Hematopoietic multipotent progenitor cell treated with erythropoietin and hydrocortisone succinate and interleukin-3 and kit ligand, for 8 days (in vitro differentiated cells): Measurements from ENCODE around the gene SYDE1.
"Not testable (repeated sequence)": the region's sequence is repeated elsewhere in the genome, so short reads cannot be mapped to it uniquely, and the experiment has no call there.

Source experiments
- DNase-seq: peaks from one replicate; pipeline ENCODE4 v3.0.0-alpha.2; 2015

Gene SYDE1, protein sequence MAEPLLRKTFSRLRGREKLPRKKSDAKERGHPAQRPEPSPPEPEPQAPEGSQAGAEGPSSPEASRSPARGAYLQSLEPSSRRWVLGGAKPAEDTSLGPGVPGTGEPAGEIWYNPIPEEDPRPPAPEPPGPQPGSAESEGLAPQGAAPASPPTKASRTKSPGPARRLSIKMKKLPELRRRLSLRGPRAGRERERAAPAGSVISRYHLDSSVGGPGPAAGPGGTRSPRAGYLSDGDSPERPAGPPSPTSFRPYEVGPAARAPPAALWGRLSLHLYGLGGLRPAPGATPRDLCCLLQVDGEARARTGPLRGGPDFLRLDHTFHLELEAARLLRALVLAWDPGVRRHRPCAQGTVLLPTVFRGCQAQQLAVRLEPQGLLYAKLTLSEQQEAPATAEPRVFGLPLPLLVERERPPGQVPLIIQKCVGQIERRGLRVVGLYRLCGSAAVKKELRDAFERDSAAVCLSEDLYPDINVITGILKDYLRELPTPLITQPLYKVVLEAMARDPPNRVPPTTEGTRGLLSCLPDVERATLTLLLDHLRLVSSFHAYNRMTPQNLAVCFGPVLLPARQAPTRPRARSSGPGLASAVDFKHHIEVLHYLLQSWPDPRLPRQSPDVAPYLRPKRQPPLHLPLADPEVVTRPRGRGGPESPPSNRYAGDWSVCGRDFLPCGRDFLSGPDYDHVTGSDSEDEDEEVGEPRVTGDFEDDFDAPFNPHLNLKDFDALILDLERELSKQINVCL

DNA sequence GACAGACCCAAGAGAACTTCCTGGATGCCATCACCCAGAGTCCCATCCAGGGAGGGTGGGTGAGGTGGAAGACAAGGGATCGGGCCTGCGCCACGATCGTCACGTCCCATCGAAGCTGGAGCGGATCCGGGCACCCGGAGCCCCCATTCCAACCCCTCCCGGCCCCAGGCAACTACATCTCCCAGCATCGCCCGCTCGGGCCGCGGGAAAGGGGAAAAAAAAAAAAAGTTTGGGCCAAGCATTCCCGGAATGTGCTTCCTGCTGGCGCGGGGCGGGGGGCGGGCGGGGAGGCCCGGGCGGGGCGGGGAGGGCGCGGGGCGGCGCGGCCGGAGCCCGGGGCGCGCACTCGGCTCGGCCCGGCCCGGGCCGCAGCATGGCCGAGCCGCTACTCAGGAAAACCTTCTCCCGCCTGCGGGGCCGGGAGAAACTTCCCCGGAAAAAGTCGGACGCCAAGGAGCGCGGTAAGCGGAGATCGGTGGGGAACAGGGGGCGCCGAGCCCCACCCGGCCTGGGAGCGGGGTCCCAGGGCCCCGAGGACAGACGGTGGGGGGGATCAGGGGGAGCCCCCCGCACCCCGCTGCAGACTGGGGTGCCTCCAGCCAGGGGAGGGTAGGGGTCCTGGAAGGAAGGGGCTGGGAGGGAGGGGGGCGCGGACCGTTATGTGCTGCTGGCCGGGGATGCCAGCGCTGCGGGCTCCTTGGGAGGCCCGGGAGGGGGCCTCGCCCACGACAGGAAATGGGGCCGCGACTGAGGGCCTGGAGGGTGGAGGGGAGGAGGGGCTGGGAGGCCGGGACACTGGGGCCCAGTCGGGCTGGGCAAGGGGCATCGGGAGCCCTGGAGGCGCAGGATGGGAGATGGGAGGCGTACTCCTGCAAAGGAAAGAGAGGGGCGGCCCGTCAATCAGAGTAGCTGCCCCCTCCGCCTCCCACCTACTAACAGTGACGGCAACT is at the start of gene SYDE1:
Gene SYDE1, plus strand, starts transcription at position 341 of the 950 bp plus-strand sequence. Its CDS starts 33 bp downstream, at position 374.
- no peak for DNase-seq

DNA sequence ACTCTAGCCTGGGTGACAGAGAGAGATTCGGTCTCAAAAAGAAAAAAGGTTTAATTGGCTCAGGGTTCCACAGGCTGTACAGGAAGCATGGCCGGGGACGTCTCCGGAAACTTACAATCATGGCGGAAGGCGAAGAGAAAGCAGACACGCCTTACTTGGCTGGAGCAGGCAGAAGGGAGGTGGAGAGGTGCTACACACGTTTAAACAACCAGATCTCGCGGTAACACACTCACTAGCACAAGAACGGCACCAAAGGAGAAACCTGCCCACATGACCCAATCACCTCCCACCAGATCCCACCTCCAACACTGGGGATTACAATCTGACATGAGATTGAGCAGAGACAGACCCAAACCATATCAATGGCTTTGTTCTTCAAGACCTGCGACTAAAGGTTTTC is 45.2 kb upstream of the SYDE1 start:
- no peak for DNase-seq

- not testable (repeated sequence) for DNase-seq
Observed at GRCh38 chr19:15070386-15070785, 36.8 kb upstream of the SYDE1 start.

GRCh38 chr19:15072930-15073647 is 34.1 kb upstream of the SYDE1 start:
- no peak for DNase-seq

GRCh38 chr19:15074371-15074770 is 32.8 kb upstream of the SYDE1 start:
- no peak for DNase-seq

DNA sequence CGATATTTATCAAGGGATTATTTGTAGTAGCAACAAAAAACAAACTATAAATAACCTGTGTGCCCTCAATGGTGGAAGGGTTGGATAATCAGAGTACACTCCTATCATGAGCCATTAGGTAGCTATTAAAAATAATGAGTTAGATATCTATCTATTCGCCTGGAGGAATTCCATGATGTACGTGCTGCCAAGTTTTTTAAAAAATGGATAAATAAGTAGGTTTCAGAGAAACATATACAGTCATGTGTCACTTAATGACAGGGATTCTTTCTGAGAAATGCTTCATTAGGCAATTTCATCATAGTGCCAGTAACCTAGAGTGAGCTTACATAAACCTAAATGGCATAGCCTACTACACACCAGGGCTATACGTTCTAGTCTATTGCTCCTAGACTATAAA is 31.4 kb upstream of the SYDE1 start:
- DNase-seq = no peak

DNA sequence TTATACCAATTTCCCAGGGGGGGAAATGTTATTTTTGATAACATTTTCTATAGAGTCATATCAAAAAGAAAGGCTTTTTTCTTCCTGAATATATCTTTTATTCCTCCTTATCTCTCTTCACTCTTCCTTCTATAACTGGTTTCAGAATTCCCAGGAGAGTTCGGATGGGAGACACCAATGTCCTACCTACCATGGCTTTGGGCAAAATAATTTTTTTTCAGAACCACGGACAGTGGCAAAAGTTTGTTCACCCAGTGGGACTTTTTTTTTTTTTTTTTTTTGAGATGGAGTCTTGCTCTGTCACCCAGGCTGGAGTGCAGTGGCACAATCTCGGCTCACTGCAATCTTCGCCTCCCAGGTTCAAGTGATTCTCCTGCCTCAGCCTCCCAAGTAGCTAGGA is 27.2 kb upstream of the SYDE1 start:
- DNase-seq = peak; percentile 3

DNA sequence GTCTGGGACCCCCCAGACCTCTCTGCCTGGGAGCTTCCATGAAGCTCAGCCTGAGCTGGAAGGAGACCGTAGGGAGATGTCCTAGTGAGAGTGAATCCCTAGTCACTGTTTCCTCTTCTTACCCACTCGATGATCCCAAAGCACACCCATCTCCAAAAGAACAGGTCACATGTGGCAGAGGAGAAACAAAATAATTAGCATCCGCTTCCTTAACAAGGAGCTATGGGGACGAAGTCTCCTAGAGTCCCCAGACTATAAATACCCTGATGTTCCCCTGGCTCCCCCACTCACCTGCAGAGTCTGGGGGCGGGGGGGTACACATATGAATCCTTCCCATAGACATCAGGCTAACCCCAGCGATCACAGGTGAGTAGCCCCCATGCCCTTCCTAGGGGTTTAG is 25.3 kb upstream of the SYDE1 start, which contains the start of gene OR1I1:
Gene OR1I1, plus strand, starts transcription at position 301 of the 400 bp plus-strand sequence. CDS start 4,855 bp downstream, outside the sequence.
- no peak for DNase-seq

- DNase-seq = no peak
Observed at GRCh38 chr19:15087182-15087581, 20.0 kb upstream of the SYDE1 start.

GRCh38 chr19:15091918-15092753 is 15.1 kb upstream of the SYDE1 start:
- DNase-seq = peak; percentile 79

GRCh38 chr19:15093001-15093400 is 14.2 kb upstream of the SYDE1 start:
- no peak for DNase-seq

DNA sequence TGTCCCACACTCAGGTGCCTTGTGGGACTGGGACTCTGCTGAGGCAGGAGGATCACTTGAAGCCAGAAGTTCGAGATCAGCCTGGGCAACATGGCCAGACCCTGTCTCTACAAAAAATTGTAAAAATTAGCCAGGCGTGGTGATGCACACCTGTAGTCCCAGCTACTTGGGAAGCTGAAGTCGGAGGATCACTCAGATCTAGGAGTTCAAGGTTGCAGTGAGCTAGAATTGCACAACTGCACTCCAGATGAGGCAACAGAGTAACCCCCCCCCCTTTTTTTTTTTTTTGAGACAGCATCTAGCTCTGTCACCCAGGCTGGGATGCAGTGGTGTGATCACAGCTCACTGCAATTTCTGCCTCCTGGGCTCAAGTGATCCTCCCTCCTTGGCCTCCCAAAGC is 11.0 kb upstream of the SYDE1 start:
- no peak for DNase-seq

GRCh38 chr19:15097980-15098379 is 9.2 kb upstream of the SYDE1 start:
- not testable (repeated sequence) for DNase-seq

DNA sequence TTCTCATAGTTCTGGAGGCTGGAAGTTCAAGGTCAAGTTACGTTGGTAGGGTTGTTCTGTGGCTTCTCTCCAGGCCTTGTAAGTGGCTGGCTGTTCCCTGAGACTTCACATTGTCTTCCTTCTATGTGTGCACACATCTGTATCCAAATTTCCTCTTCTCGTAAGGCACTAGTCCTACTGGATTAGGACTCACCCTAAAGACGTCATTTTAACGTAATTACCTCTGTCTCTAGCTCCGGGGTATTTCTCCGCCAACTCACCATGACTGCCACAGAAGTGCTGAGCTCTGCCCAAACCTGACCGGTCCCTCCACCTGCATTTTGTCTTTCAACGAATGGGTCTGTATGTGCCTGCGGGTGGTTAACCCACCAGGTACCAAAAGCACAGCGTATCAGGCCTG is 8.7 kb upstream of the SYDE1 start:
- DNase-seq = no peak

DNA sequence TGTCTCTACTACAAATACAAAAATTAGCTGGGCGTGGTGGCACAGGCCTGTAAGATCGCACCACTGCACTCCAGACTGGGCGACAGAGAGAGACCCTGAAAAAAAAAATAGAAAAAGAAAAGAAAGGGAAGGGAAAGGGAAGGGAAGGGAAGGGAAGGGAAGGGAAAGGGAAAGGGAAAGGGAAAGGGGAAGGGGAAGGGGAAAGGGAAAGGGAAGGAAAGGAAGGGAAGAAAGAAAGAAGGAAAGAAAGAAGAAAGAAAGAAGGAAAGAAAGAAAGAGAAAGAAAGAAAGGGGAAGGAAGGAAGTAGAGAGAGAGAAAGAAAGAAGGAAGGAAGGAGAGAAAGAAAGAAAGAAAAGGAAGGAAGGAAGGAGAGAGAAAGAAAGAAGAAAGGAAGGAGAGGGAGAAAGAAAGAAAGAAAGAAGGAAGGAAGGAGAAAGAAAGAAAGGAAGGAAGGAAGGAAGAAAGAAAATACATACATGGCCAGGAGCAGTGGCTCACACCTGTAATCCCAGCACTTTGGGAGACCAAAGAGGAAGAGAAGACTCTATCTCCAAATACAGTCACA is 8.1 kb upstream of the SYDE1 start:
- DNase-seq = no peak

GRCh38 chr19:15101479-15102082 is 5.6 kb upstream of the SYDE1 start:
- DNase-seq = peak; percentile 64

DNA sequence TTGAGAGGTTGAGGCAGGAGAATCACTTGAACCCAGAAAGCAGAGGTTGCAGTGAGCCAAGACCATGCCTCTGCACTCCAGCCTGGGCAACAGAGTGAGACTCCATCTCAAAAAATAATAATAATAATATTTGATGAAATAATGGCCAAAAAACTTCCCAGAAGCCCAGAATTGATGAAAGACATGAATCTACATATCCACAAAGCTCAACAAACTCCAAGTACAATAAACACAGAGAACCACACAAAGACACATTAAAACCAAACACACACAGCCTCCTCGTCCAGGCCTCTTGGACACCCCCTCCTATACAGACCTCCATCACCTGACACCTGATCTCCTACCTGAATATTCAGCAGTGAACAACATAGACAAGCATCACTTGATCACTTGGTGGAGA is 3.2 kb upstream of the SYDE1 start:
- no peak for DNase-seq

DNA sequence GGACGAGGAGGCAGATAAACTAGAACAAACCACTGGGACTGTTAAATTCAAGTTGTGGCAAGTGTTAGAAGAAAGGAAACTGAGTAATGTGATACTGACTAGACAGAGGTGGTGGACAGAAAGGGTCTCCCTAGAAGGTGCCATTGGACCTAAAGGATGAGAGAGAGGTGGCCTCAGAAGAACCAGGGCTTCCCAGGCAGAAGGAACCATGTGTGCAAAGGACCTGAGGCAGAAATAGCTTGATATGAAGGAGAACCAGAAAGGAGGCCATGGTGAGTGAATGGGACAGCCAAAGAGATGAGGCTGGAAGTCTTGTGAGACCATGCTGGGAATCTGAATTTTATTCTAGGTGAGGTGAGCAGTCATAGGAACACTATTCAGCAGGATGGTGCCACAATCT is 2.8 kb upstream of the SYDE1 start:
- no peak for DNase-seq

GRCh38 chr19:15105044-15105443 is 2.2 kb upstream of the SYDE1 start:
- DNase-seq = no peak

DNA sequence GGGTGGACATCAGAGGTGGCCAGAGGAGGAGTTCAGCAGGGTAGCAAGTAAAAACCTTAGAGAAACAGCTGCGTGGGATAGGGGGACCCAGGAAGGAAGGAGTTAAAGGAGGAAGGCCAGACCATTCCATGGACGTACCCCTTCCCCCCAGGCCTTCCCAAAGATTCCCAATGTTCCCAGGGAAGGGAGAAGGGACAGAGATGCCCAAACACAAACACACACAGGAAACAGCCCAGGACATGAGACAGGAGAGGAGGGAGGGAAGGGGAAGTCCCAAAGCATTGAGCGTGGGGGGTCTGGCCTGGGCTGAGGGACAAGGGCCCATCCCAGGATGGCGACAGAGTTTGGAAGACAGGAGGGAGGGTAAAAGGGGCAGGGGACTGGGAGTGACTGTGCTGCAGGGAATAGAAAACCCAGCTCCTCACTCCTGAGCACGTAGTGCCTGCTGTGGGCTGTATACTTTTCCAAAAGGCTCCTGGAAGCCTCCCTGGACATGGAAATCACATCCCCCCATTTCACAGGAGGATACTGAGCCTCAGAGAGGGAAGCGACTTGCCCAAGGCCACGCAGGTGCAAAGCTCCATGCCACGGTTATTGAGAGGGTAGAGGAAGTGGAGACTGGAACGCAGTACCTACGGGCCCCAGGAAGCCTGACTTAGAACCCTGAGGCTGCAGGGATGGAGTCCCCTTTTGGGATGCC is 1.1 kb downstream of the SYDE1 start:
- no peak for DNase-seq
